RWPE1 (cell line): ENCODE data around the gene NXF1.

Experiments used
- CTCF ChIA-PET: fragments of 350-600 bp; sonication (Branson Sonifier 250); formaldehyde crosslinking; extraction: SDS; loops from one replicate; lab custom pipeline; 2021; lab: Yijun Ruan, JAX
- POLR2A ChIA-PET: fragments of 400-600 bp; formaldehyde crosslinking; extraction: SDS; loops from one replicate; lab custom pipeline; 2020; ENCODE audit warnings: antibody characterized with exemption; ENCODE audit not compliant: low non-redundant PET; lab: Yijun Ruan, JAX
- DNase-seq: peaks from one replicate; pipeline ENCODE4 v3.0.0; 2012; ENCODE audit warnings: low spot score
- H3K27ac ChIP-seq: fragments of 450-650 bp; 2 replicates; pipeline ENCODE4 v1.5.1; 2017
- TF ChIP-seq, protein P1 (sequence below): fragments of 450-650 bp; conservative IDR thresholded peaks from 2 replicates; pipeline ENCODE4 v1.5.1; 2017; ENCODE audit warnings: low read depth, mild to moderate bottlenecking

NXF1 gene

DNA sequence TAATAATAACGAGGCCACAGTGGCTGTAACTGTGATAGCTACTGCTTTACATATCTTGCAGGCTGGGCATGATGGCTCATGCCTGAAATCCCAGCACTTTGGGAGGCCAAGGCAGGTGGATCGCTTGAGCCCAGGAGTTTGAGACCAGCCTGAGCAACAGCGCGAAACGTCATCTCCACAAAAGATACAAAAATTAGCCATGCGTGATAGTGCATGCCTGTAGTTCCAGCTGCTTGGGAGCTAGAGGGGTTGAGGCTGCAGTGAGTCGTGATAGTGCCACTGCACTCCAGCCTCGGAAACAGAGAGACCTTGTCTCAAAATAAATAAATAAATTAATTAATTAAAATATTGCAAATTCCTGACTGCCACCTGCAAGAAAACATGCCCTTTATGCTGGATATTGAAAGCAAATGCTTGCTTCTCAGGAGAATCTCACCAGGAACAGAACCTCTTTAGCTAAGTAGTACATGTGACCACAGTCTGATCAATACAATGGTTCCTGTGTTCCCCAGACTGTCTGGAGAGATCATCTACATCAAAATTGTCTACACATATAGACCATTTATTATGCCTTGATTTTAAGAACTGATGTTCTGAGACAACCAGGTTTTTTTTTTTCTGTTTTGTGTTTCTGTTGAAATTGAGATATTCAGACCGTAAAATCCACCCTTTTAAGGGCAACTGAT lies 57.6 kb downstream of the NXF1 start:
- CTCF ChIA-PET: interaction anchor here (0.6 kb wide), 1 partner anchor 121 kb away, joined by 3 read pairs; no protein-coding TSS in a partner anchor
- H3K27ac ChIP-seq: peak overlapping the region; percentile 61
- POLR2A ChIA-PET: no interaction called here
- TF ChIP-seq, protein P1, sequence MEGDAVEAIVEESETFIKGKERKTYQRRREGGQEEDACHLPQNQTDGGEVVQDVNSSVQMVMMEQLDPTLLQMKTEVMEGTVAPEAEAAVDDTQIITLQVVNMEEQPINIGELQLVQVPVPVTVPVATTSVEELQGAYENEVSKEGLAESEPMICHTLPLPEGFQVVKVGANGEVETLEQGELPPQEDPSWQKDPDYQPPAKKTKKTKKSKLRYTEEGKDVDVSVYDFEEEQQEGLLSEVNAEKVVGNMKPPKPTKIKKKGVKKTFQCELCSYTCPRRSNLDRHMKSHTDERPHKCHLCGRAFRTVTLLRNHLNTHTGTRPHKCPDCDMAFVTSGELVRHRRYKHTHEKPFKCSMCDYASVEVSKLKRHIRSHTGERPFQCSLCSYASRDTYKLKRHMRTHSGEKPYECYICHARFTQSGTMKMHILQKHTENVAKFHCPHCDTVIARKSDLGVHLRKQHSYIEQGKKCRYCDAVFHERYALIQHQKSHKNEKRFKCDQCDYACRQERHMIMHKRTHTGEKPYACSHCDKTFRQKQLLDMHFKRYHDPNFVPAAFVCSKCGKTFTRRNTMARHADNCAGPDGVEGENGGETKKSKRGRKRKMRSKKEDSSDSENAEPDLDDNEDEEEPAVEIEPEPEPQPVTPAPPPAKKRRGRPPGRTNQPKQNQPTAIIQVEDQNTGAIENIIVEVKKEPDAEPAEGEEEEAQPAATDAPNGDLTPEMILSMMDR: no peak
- DNase-seq: no peak
